T1000 (cell line): ENCODE results near the gene TMEM9.

Source experiments
- DNase-seq: peaks from one replicate; lab custom pipeline; 2025; ENCODE audit warnings: mixed read lengths; lab: John Stamatoyannopoulos, UW

Gene TMEM9

DNA sequence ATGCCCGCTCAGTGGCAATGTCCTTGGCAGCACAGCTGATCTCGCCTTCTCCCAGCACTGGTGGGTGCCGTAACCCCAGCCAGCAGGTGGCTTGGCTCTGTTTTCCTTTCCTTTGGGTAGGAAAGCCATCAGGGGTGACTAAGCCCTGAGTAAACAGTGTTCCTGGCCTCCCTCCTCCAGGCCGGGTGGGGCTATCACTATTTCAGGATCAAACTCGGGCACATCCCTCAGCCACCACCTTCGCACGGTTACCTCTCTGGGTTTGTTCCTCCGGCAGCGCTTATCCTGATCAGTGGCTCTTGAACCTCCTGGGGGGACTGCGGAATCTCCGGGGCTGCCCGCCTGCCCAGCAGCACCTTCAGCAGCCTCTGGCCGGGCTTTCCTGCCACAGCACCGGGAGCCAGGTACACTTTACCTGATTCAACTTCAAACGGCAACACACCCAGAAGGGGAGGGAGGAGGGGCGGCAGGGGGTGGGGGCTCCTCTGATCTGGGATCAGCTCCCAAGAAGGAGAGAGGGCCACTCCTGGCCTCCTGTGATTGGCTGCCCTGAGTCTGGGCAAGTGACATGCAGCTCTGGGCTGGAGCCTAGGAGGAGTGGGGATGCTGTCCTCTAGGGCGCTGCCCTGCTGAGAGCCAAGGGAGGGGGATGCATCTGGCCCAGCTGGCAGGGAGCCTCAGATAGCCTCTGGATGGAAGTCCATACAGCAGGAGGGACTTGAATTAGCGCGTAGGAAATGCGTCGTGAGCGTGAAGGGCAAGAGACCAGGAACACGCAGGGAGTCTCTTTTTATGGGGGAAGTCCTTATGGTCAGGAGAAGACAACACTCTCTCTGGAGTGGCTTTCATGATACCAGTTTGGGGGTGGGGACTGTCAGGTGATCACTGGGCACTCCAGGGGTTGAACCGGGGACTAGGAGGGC is 27.2 kb downstream of the TMEM9 start, which contains the start of gene ASCL5:
ASCL5 (minus strand) TSS at position 353 of the 923 bp plus-strand sequence. CDS start 11,812 bp downstream, outside the sequence.
- DNase-seq, result no peak

DNA sequence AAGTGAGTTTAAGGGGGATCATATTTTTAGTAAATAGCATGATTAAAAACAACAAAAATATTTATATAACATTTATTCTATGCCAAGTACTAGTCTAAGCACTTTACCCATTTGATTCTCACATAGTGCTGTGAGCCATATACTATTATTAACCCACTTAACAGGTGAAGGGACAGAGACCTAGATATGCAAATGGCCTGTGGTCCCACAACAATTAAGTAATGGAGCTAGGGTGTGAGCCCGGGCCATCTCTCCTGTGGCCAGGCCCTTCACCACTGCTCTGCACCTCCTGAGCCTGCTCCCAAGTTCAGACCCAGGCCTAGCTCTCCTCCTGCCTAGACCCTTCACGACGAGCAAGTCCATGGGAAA is 27.8 kb downstream of the TMEM9 start:
- DNase-seq, result no peak

DNA sequence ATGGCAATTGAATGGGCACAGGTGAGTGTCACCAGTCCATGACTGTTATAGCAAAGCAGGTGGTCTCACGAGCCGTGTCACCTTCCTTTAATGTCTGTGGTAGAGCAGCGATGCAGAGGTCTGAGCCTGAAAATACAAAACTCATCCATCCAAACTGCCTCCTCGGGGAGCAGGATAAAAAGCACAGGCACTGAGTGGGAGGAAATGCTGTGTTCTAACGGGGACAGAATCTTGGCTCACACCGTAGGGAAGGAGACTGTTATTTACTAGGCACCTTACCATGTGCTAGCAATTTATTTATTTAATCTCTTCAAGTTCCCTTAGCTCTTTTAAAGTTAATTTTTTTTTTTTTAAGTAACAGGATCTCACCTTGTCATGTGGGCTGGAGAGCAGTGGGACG is 28.5 kb downstream of the TMEM9 start:
- no peak for DNase-seq

DNA sequence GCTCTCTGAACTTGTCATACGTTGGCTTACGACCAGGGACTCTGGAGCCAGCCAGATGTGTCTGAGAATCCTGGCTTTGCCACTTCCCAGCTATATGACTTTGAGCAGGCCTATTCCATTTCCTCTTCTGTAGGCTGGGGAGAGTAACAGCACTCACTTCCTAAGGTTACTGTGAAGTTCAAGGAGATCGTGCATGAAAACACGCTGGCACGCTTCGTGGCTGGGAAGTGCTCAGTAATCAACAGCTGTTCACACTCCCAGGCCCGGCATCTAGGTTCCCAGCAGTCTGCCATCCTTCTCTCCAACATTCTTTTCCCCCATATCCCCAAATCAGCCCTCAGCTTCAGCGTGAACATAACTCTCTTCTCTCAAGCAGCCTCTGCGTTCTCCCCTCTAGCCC is 29.3 kb downstream of the TMEM9 start:
- DNase-seq, result no peak

DNA sequence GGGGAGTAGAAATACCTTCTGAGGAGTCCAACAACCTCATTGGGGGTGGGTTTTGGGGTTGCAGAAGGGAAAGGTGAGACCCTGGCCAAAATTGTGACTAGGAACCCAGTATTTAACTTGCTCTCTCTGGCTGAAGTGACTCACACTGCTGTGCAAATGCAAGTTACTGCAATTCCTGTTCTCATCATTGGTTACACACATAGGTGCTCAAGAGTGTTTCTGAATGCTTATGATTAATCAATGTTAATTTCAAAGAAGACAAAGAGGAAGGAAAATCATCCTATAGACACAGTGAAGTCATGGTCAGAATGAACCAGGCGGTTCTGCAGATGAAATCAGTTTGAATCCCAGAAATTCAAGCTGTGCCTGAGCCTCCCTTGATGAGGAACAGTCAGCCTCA is 30.4 kb downstream of the TMEM9 start:
- DNase-seq, result no peak

DNA sequence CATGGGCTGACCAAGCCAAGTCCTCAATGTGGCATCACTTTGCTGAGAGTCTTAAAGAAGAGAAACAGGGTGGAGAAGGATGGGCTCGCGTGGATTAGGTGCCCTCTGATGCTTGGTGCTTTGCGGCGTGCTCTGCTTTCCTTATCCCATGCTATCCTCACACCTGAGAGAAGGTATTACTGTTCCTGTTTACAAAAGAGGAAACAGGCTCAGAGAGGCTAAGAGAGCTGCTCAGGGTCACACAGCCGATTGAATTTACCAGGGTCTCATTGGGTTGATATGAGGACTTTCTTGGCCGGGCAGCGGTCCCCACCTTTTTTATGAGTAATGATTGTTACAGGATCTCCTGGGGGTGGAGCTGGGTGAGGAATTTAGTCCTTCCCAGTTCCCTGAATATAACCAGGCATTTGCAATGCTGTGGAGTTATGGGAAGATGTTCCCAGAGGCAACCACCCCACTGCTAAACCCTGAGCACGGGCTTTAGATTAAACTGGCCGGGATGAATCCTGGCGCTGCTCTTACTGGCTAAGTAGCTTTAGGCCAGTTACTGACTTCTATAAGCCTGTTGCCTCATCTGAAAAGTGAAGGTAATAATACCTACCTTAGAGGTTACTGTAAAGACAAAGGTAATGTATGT is 31.8 kb downstream of the TMEM9 start:
- no peak for DNase-seq

DNA sequence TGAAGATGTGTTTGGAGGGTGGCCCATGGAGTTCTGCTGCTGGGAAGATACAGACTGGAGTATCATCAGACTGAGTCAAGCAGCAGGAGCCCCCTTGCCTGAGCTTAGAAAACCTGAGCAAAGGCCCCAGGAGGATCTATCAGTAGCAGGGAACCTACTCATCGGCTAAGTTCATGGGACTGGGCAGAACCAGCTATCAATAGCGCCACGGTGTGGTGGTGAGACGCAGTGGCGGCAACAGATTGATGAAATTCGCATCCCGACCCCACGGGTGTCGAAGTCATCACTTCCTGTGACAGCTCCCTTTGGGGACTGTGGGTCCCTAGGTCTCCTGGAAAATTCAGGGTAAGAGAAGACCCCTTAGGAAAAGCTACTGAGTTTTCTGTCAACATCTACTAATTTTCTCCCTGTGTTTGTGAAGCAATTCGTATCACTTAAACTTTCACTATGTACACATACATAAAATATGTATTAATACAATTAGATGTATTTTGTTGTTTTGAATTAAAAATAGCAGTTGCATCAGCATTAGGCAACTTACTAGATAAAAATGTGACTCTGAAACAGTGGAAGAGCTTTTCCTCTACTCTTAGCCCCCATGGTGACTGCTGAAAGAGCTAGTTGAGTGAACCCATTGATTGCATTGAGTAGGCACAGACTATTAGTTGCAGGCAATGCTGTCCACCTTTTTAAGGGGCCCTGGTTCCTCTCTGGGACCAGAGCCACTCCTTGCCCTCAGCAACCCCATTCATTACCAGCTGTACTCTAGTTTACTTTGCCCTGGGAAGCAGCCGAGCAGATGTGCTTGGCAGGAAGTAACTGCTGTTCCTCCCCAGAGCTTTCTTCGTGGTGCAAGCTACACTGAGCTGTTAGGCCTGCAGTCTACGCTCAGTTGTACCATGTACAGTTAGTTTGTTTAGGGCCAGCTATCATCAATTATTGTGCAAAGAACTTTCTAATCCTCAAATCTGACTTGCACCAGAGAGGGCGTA is 34.8 kb downstream of the TMEM9 start:
- no peak for DNase-seq

DNA sequence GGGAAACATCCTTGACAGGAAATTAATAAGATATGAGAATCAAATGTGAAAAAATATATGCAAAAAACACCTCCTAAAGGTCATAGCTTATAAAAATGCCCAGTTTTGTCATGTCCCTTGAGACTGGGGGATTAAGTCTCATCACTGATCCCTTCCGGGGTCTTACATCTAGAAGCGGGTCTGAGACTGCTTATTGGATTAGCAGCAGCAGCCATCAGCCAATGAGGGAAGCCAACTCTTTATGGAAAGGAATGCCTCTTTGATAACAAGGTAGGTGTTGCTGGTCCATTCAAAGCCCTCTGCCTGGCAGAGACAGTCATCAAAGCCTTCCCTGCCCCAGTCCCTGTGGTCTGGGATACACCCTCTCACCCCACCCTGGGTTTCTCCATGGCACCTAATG is 38.2 kb downstream of the TMEM9 start:
- DNase-seq, result no peak

DNA sequence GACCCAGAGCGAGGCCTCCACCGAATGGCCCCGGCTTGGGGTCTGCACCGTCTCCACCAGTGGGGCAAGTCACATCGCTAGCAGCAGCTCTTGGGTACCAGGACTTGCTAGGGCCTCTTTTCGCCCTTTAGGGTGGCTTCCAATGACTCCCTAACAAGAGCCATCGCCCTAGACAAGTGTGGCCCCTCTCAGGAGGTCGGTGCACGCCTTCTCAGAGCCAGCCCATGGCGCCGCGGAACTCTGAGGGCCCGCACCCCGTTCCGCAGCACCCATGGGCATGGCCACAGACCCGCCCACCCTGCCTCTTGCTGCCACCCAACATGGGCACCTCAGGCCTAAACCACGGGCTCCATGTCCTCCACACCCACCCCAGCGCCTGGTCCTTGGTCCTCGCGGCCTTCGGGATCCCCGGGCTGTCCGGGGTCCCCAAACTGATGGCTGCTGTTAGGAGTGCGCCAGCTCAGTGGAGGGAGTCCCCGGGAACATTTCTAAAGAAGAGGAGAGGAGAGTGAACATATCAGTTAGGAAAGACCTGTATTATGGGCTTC is 38.8 kb downstream of the TMEM9 start:
- no peak for DNase-seq

DNA sequence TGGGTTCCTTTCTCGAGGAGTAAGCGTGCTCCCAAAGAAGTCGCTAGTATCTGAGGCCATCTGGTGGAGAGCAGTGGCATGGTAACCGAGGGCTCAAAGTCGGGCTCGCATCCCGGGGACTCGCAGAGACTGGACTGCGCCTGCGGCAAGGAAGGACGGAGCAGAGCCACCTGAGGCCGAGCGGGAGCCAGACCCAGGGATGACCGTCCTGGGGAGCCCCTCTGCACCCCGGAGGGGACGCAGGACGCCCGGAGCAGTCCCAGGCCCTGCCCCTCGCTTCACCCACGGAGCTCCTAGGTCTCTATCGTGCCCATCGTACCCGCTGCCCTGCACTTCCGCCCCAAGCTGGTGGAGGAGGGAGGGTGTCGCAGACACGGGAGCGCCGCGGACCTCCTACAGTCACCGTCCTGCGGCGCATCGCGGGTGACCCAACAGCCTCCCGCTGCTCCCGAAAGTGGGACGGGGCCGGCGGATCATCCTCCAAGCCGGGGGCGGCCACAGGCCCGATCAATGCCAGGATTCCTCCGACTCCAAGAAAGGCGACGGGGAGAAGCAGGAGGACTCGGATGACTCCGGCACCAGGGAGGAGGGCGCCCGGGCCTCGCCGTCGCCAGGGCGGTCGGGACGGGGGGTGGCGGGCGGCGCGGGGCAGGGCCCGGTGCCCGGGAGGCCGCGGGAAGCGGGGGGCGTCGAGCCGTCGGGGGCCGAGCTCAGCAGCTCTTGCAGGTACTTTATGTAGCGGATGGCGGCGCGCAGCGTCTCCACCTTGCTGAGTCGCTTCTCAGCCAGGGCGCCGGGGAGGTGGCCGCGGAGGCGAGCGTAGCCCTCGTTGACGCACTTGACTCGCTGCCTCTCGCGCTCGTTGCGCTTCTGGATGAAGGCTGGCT is 39.8 kb downstream of the TMEM9 start:
- peak; percentile 88 for DNase-seq

DNA sequence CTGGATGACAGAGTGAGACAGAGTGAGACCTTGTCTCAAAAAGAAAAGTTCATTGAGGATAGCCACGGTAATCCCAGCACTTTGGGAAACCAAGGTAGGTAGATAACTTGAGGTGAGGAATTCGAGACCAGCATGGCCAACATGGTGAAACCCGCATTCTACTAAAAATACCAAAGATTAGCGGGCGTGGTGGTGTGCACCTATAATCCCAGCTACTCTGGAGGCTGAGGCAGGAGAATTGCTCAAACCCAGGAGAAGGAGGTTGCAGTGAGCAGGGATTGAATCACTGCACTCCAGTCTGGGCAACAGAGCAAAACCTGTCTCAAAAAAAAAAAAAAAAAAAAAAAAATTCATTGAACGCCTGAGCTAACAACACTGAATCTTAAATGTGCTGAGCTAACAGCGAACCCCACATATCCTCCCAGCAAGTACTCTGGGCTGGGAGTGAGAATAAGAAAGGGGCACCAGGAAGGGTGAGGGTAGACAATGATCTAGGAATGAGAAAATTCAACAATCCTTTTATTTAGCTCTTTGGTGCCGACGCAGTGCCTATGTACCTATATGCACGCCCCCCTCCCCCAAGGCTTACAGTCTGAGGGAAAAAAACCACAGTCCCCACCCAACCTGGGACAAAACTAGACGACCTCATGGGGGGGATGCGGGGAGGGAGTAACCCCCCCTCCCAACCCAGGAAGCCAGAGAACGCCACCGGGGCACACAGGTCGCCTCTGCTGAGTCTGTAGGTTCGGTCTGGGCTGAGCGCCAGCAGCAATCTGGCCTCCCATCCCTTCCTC is 40.6 kb downstream of the TMEM9 start:
- no peak for DNase-seq

DNA sequence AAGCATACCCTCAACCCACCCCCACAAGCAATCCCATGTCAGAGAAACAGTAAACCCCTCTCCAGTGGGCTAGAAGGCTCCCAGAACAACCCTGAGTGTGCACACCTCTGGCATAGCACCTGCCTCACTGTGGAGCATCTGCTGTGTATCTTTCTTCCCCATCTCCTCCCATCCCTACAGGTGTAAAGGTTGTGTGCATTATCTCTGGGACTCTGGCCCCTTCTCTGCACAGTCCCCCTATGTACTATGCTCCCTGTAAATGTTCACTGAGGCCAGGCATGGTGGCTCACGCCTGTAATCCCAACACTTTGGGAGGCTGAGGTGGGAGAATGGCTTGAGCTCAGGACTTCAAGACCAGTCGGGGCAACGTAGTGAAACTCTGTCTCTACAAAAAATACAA is 41.3 kb downstream of the TMEM9 start:
- DNase-seq, result no peak

DNA sequence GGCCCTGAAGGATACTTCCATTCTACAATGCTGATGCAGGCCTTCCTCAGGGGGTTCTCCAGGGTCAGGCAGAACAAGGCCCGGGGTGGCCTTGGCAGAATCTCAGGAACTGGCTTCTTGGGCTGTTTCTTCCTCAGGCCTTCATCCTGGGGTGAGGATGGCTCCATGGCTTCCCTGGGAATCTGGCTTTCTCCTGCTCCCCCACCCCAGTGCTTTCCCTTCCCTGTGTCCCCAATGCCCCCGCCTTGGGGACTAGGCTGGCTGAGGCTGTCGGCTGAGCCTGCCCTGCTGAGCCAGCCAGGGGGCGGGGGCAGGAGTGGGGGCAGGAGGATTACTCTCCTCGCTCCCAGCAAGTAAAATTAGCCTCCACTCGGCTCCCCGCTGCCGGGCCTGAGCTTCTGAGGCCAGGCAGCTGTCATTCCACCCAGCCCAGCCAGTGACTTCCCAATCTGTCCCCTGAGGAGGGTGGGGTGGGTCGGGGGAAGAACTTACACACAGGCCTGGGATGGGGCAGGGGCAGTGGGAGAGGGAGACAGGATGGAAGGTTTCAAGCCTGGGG is 42.0 kb downstream of the TMEM9 start, which contains the start of gene CACNA1S:
CACNA1S (minus strand) TSS at position 254 of the 559 bp plus-strand sequence; CDS start at position 167, 87 bp downstream.
- DNase-seq, result no peak

DNA sequence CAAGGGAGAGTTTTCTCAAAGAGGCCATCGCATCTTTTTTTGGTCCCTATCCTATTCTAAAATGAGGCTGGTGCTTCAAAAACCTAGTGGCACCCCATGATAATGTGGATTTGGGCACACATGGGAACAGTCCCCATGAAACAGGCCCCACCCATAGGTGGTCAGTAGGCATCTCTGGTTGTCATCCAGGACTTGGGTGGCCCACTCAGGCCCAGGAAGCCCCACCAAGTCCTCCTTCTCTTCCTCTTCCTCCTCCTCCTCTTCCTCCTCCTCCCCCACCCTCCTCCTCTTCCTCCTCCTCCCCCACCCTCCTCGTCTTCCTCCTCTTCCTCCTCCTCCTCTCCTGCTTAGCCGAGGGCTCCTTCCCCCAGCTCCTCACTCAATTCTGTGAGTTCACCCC is 42.6 kb downstream of the TMEM9 start:
- no peak for DNase-seq

DNA sequence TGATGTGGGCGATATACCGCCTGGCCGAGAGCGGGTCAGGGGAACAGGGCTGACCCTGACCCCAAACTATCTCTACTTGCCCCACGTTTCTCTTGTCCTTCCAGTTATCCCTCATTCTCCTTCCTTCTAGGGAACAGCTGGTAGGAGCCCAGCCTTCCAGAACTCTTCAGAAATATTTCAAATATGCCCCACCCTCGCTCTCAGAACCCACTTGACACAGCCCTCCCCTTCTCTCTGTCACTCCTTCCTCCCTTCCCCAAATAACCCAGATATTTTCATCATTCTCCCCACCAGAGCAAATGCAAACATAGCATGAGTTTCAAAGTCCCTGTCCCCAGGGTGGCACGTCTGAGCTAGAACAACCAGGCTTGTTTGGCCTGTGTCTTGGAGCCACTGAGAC is 43.1 kb downstream of the TMEM9 start:
- DNase-seq, result no peak

DNA sequence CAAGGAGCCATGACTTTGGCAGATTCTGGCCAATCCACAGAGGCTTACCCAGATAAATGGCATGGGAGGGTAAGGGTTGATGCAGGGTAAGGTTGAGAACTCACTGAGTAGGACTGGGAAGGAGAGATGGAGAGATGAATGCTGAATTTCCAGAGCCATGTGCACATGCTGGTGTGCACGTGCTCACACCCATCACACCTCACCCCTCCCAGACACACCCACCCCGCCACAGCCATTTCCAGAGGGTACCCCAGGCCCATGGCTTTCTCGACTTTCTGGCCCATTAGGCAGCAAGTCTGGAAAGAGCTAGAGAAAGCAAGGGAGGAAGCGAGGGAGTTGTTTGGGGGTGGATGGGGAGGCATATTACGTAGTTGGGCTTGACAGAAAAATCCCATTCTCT is 43.7 kb downstream of the TMEM9 start:
- no peak for DNase-seq

DNA sequence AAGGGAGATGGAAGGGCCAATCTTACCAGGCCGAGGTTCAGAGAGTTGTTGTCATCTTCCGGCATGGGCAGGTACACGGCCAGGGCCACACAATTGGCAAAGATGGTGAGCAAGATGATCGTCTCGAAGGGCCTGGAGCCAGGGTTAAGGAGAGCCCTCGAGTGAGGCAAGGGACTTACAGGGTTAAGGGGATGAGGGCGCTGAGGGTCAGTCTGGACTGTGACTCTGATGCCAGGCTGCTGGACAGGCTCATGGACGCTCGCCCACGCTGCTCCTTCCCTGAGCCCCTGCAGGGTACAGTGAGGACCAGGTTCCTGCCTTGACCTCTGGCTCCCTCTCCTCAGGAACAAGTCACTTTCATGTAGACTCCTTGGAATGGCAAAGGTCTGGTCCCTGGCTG is 44.1 kb downstream of the TMEM9 start:
- no peak for DNase-seq

DNA sequence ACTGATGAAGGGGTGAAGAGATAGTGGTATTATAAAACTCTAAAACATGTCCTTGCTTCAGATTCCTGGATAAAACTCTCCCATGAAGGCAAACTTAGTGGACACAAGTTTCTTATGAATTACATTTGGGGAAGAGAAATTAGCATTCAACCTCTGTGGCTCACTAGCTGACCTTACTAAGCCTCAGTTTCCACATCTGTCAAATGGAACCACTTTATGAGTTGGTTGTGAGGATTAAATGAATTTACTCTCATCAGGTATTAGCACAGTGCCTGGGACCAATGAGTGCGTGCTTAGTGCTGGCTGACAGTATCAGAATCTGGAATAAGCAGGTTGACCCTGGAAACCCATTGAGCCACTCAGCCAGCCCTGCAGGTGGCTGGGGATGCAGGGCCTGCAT is 44.6 kb downstream of the TMEM9 start:
- DNase-seq, result no peak

DNA sequence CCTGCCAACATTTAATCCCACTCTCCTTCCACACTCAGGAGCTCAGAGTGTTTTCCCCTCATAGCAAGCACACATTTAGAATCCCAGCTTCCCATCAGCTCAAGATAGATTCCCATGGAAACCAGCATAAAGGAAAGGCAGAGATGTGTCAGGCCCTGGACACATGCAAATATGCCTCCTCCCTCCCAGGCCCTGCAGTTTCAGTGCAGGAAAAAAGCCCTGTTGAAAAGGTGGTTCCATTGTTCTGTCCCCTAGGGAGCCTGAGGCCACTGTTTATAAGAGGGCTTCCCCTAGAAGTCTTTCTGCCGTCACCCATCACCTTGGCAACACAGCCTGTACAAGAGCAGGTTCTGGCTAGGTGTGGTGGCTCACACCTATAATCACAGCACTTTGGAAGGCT is 45.7 kb downstream of the TMEM9 start:
- no peak for DNase-seq

DNA sequence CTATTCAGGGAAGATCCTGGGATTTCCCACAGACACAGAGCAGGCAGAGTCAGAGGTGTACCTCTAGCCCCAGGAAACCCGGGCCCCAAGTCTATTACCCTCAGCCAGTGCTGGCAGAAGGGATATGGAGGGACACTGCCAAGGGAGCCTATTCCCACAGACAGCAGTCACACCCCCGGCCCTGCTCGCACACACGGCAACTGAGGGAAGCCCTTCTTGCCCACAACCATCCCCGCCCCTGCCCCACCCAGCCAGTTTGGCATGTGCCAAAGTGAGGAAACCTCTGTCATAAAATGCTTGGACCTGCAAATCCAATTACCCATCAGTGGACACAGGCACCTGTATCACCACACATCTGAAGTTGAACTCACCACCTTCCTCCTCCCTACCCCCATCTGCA is 48.6 kb downstream of the TMEM9 start:
- DNase-seq, result no peak
